HEK293 (cell line): Measurements from ENCODE around the gene STPG3.
A peak's percentile ranks its signal among the peaks of the same experiment; 100 is the strongest.

Experiments used
- CTCF ChIA-PET: fragments of 350-600 bp; formaldehyde crosslinking; extraction: SDS; loops from one replicate; lab custom pipeline; 2021; ENCODE audit warnings: antibody characterized with exemption; lab: Yijun Ruan, JAX
- POLR2A ChIA-PET: fragments of 300-600 bp; formaldehyde crosslinking; extraction: SDS; loops from one replicate; lab custom pipeline; 2020; ENCODE audit warnings: antibody characterized with exemption, inconsistent platforms; lab: Yijun Ruan, JAX
- H3K27ac ChIP-seq: fragments of 200-500 bp; sonication (Bioruptor generic); 2 replicates; pipeline ENCODE4 v1.5.1; 2014; ENCODE audit warnings: low read depth, low read length, control low read depth, inconsistent platforms; ENCODE audit errors: extremely low read depth
- H3K36me3 ChIP-seq, 2 experiments: fragments of 200-500 bp in 1 of 2; sonication (Bioruptor generic) in 1 of 2; 1 replicate in 1 of 2; 2 replicates in 1 of 2; pipeline ENCODE4 v1.5.1; 2014 to 2017; ENCODE audit warnings: inconsistent platforms in 2 of 2, low read length in 2 of 2; ENCODE audit not compliant: control insufficient read depth in 2 of 2, insufficient read depth in 1 of 2
- H3K4me1 ChIP-seq: fragments of 200-500 bp; sonication (Bioruptor generic); 2 replicates; pipeline ENCODE4 v1.5.1; 2014; ENCODE audit warnings: mild to moderate bottlenecking, low read length, inconsistent platforms; ENCODE audit not compliant: control insufficient read depth, insufficient read depth
- H3K4me3 ChIP-seq: 2 replicates; pipeline ENCODE4 v1.5.1; 2011; ENCODE audit warnings: low read depth, mild to moderate bottlenecking, control low read depth, low read length, moderate library complexity
- H3K9me3 ChIP-seq: fragments of 200-500 bp; sonication (Bioruptor generic); 2 replicates; pipeline ENCODE4 v1.5.1; 2014; ENCODE audit warnings: low read depth, low read length, inconsistent platforms; ENCODE audit not compliant: control insufficient read depth, insufficient read depth
- BCL11B ChIP-seq: fragments of 450-650 bp; formaldehyde crosslinking; IDR thresholded peaks from 2 replicates; pipeline ENCODE4 v1.5.1; 2016; ENCODE audit warnings: low read depth, missing biosample characterization, missing genetic modification characterization
- GLI4 ChIP-seq: fragments of 450-650 bp; formaldehyde crosslinking; IDR thresholded peaks from 2 replicates; pipeline ENCODE4 v1.5.1; 2016; ENCODE audit warnings: missing biosample characterization, missing genetic modification characterization
- GLIS2 ChIP-seq: fragments of 450-650 bp; formaldehyde crosslinking; IDR thresholded peaks from 2 replicates; pipeline ENCODE4 v1.5.1; 2016; ENCODE audit warnings: missing biosample characterization, missing genetic modification characterization
- KLF10 ChIP-seq: fragments of 450-650 bp; IDR thresholded peaks from 2 replicates; pipeline ENCODE4 v1.5.1; 2018; ENCODE audit warnings: missing biosample characterization, mild to moderate bottlenecking, missing genetic modification characterization
- KLF8 ChIP-seq: fragments of 450-650 bp; formaldehyde crosslinking; IDR thresholded peaks from 2 replicates; pipeline ENCODE4 v1.5.1; 2016; ENCODE audit warnings: missing biosample characterization, missing genetic modification characterization
- PATZ1 ChIP-seq: fragments of 450-650 bp; formaldehyde crosslinking; IDR thresholded peaks from 2 replicates; pipeline ENCODE4 v1.5.1; 2016; ENCODE audit warnings: missing biosample characterization, missing genetic modification characterization
- PRDM4 ChIP-seq: fragments of 450-650 bp; formaldehyde crosslinking; IDR thresholded peaks from 2 replicates; pipeline ENCODE4 v1.5.1; 2017; ENCODE audit warnings: missing biosample characterization, missing genetic modification characterization
- REPIN1 ChIP-seq: fragments of 450-650 bp; formaldehyde crosslinking; IDR thresholded peaks from 2 replicates; pipeline ENCODE4 v1.5.1; 2017; ENCODE audit warnings: missing biosample characterization, missing genetic modification characterization, low read depth
- SALL2 ChIP-seq: fragments of 450-650 bp; formaldehyde crosslinking; IDR thresholded peaks from 2 replicates; pipeline ENCODE4 v1.5.0; 2017; ENCODE audit warnings: missing biosample characterization, mild to moderate bottlenecking, missing genetic modification characterization, borderline replicate concordance
- SETDB1 ChIP-seq: IDR thresholded peaks from one replicate; pipeline ENCODE4 v1.6.1; 2017; ENCODE audit warnings: mild to moderate bottlenecking, low read length, moderate library complexity, mixed read lengths; ENCODE audit not compliant: insufficient read length
- TRIM28 ChIP-seq: IDR thresholded peaks from 2 replicates; pipeline ENCODE4 v1.6.1; 2011; ENCODE audit warnings: low read length, control low read depth, borderline replicate concordance
- ZBTB21 ChIP-seq: fragments of 450-650 bp; formaldehyde crosslinking; IDR thresholded peaks from 2 replicates; pipeline ENCODE4 v1.5.1; 2017; ENCODE audit warnings: missing biosample characterization, missing genetic modification characterization
- ZBTB7A ChIP-seq: fragments of 450-650 bp; formaldehyde crosslinking; IDR thresholded peaks from 2 replicates; pipeline ENCODE4 v1.5.1; 2016; ENCODE audit warnings: low read depth, missing biosample characterization, missing genetic modification characterization
- ZFP37 ChIP-seq: fragments of 450-650 bp; formaldehyde crosslinking; IDR thresholded peaks from 2 replicates; pipeline ENCODE4 v1.5.1; 2016; ENCODE audit warnings: missing biosample characterization, missing genetic modification characterization
- ZNF132 ChIP-seq: fragments of 450-650 bp; formaldehyde crosslinking; IDR thresholded peaks from 2 replicates; pipeline ENCODE4 v1.5.1; 2017; ENCODE audit warnings: missing biosample characterization, missing genetic modification characterization, borderline replicate concordance
- ZNF280D ChIP-seq: fragments of 450-650 bp; formaldehyde crosslinking; IDR thresholded peaks from 2 replicates; pipeline ENCODE4 v1.5.1; 2016; ENCODE audit warnings: missing biosample characterization, missing genetic modification characterization
- ZNF324 ChIP-seq: fragments of 450-650 bp; formaldehyde crosslinking; IDR thresholded peaks from 2 replicates; pipeline ENCODE4 v1.5.1; 2016; ENCODE audit warnings: missing biosample characterization, missing genetic modification characterization
- ZNF350 ChIP-seq: fragments of 450-650 bp; formaldehyde crosslinking; IDR thresholded peaks from 2 replicates; pipeline ENCODE4 v1.5.0; 2017; ENCODE audit warnings: missing biosample characterization, mild to moderate bottlenecking, missing genetic modification characterization
- ZNF473 ChIP-seq: fragments of 450-650 bp; formaldehyde crosslinking; IDR thresholded peaks from 2 replicates; pipeline ENCODE4 v1.5.1; 2017; ENCODE audit warnings: missing biosample characterization, missing genetic modification characterization
- ZNF501 ChIP-seq: fragments of 450-650 bp; formaldehyde crosslinking; IDR thresholded peaks from 2 replicates; pipeline ENCODE4 v1.5.1; 2016; ENCODE audit warnings: missing biosample characterization, missing genetic modification characterization
- ZNF529 ChIP-seq: fragments of 450-650 bp; formaldehyde crosslinking; IDR thresholded peaks from 2 replicates; pipeline ENCODE4 v1.5.1; 2017; ENCODE audit warnings: missing genetic modification characterization, missing biosample characterization; ENCODE audit not compliant: insufficient replicate concordance
- ZNF571 ChIP-seq: fragments of 450-650 bp; formaldehyde crosslinking; IDR thresholded peaks from 2 replicates; pipeline ENCODE4 v1.5.0; 2017; ENCODE audit warnings: missing biosample characterization, missing genetic modification characterization
- ZNF645 ChIP-seq: fragments of 450-650 bp; formaldehyde crosslinking; IDR thresholded peaks from 2 replicates; pipeline ENCODE4; 2016; ENCODE audit warnings: missing biosample characterization, missing genetic modification characterization
- ZNF660 ChIP-seq: fragments of 450-650 bp; IDR thresholded peaks from 2 replicates; pipeline ENCODE4 v1.5.1; 2018; ENCODE audit warnings: missing biosample characterization, mild to moderate bottlenecking, missing genetic modification characterization
- ZNF677 ChIP-seq: fragments of 450-650 bp; IDR thresholded peaks from 2 replicates; pipeline ENCODE4 v1.5.0; 2018; ENCODE audit warnings: missing biosample characterization, mild to moderate bottlenecking, missing genetic modification characterization, moderate library complexity
- ZSCAN16 ChIP-seq: fragments of 450-650 bp; formaldehyde crosslinking; IDR thresholded peaks from 2 replicates; pipeline ENCODE4 v1.5.1; 2016; ENCODE audit warnings: missing biosample characterization, missing genetic modification characterization
- ZSCAN18 ChIP-seq: fragments of 450-650 bp; formaldehyde crosslinking; IDR thresholded peaks from 2 replicates; pipeline ENCODE4 v1.5.1; 2016; ENCODE audit warnings: missing biosample characterization, missing genetic modification characterization

STPG3 gene

GRCh38 chr9:137218754-137219271, 32.3 kb upstream of the STPG3 start:
- CTCF ChIA-PET: interaction anchor here (0.7 to 1.1 kb wide), 3 partner anchors 8 to 27 kb away, joined by 4 to 5 read pairs (median 4); partner anchors contain the start of gene RNF224
- H3K4me3 ChIP-seq: no peak overlapping the region
- POLR2A ChIA-PET: interaction anchor here (0.6 to 17.2 kb wide), 10 partner anchors 10 to 378 kb away, joined by 3 to 304 read pairs (median 6); partner anchors contain the start of genes MAN1B1, NDOR1, TMEM203 and TPRN
- peak; percentile 80; the same call in 1 of the 2 replicates for TF ChIP-seq GLI4
- TF ChIP-seq ZNF132 (tag by site-specific recombination): no peak
- TF ChIP-seq ZNF645 (tag by site-specific recombination): no peak
- TF ChIP-seq ZFP37: no peak
- no peak for TF ChIP-seq ZSCAN16 (tag by site-specific recombination)
- no peak for TF ChIP-seq ZNF660 (tag by site-specific recombination)
- TF ChIP-seq BCL11B (tag by site-specific recombination): no peak; the same call in 1 of the 2 replicates
- no peak for TF ChIP-seq ZSCAN18 (tag by site-specific recombination)
- TF ChIP-seq ZNF324 (tag by site-specific recombination): no peak
- no peak for TF ChIP-seq ZNF501 (tag by site-specific recombination)
- no peak for TF ChIP-seq ZNF529 (tag by site-specific recombination)
- no peak for TF ChIP-seq ZBTB21 (tag by site-specific recombination)
- TF ChIP-seq TRIM28: no peak
- no peak for TF ChIP-seq ZBTB7A (tag by site-specific recombination)
- no peak for TF ChIP-seq REPIN1 (tag by site-specific recombination)
- no peak for TF ChIP-seq ZNF677
- no peak for TF ChIP-seq KLF10 (tag by site-specific recombination)
- TF ChIP-seq PATZ1 (tag by site-specific recombination): peak; percentile 53; the same call in 1 of the 2 replicates
- TF ChIP-seq ZNF473 (tag by site-specific recombination): no peak
- TF ChIP-seq ZNF280D: no peak
- no peak for TF ChIP-seq SETDB1
- TF ChIP-seq KLF8 (tag by site-specific recombination): no peak
- no peak for TF ChIP-seq ZNF350 (tag by site-specific recombination)
- TF ChIP-seq SALL2 (tag by site-specific recombination): no peak
- peak; percentile 56 for TF ChIP-seq GLIS2
- TF ChIP-seq PRDM4 (tag by site-specific recombination): no peak
- TF ChIP-seq ZNF571: no peak

More at GRCh38 chr9:137218754-137219271, 32.3 kb upstream of the STPG3 start:
- Histone ChIP-seq H3K4me1 (peaks cover 4% of the 10 kb centered on the region), H3K27ac (no peak overlapping the region), H3K9me3 (no peaks in the 10 kb centered on the region), H3K36me3 (peaks cover 0 to 57% of the 10 kb centered on the region in 2 experiments; a peak in 1 of 3 replicates)
